Memory B cell (primary cell): ENCODE measurements around the gene PDE6C.

Source experiments
- ATAC-seq: fragments of 150-1000 bp; cut with Tn5 transposase; 2 replicates; pipeline ENCODE4 v1.10.0; 2021; ENCODE audit warnings: low read depth, mild to moderate bottlenecking, moderate library complexity
- DNase-seq, 2 donors: peaks; one replicate each; pipeline ENCODE4 v3.0.0; 2022; ENCODE audit warnings: low spot score in 2 of 2
- H3K27ac Mint-ChIP-seq: one replicate; pipeline ENCODE4 v1.8.0; 2022; ENCODE audit warnings: mild to moderate bottlenecking, moderate library complexity, mixed read lengths
- H3K27me3 Mint-ChIP-seq: one replicate; pipeline ENCODE4 v1.8.0; 2022; ENCODE audit warnings: mixed read lengths
- H3K36me3 Mint-ChIP-seq: one replicate; pipeline ENCODE4 v1.8.0; 2022; ENCODE audit warnings: mild to moderate bottlenecking, mixed read lengths
- H3K4me1 Mint-ChIP-seq: one replicate; pipeline ENCODE4 v1.8.0; 2022; ENCODE audit warnings: mixed read lengths
- H3K4me3 Mint-ChIP-seq: one replicate; pipeline ENCODE4 v1.8.0; 2022; ENCODE audit warnings: mild to moderate bottlenecking, moderate library complexity, mixed read lengths
- H3K9me3 Mint-ChIP-seq: one replicate; pipeline ENCODE4 v1.8.0; 2022; ENCODE audit warnings: mixed read lengths

PDE6C gene

GRCh38 chr10:93580828-93581227, 31.5 kb upstream of the PDE6C start:
- Mint-ChIP-seq H3K36me3 (no peaks in the 10 kb centered on the region), H3K4me3 (no peak overlapping the region), H3K27ac (no peak overlapping the region), H3K9me3 (peaks cover 10% of the 10 kb centered on the region), H3K4me1 (no peaks in the 10 kb centered on the region), H3K27me3 (peaks cover 14% of the 10 kb centered on the region)
- DNase-seq: no peak
- ATAC-seq: no peak

- Mint-ChIP-seq H3K4me3 (no peak overlapping the region), H3K9me3 (peaks cover 7% of the 10 kb centered on the region), H3K4me1 (no peaks in the 10 kb centered on the region), H3K27ac (no peak overlapping the region), H3K27me3 (peaks cover 15% of the 10 kb centered on the region), H3K36me3 (no peaks in the 10 kb centered on the region)
- DNase-seq (no peak), ATAC-seq (no peak)
Measured at GRCh38 chr10:93584445-93584844, 27.9 kb upstream of the PDE6C start.

GRCh38 chr10:93589648-93590562, 22.4 kb upstream of the PDE6C start:
- Mint-ChIP-seq H3K27ac (no peak overlapping the region), H3K9me3 (no peaks in the 10 kb centered on the region)

GRCh38 chr10:93590638-93591037, 21.7 kb upstream of the PDE6C start:
- no peak overlapping the region for H3K27ac Mint-ChIP-seq
- H3K4me1 Mint-ChIP-seq: no peaks in the 10 kb centered on the region
- no peak for DNase-seq

More at GRCh38 chr10:93589648-93590562, 22.4 kb upstream of the PDE6C start:
- H3K36me3 Mint-ChIP-seq: no peaks in the 10 kb centered on the region
- peaks cover 8% of the 10 kb centered on the region for H3K27me3 Mint-ChIP-seq
- DNase-seq (no peak), ATAC-seq (no peak)
- no peak overlapping the region for H3K4me3 Mint-ChIP-seq
- no peaks in the 10 kb centered on the region for H3K4me1 Mint-ChIP-seq

GRCh38 chr10:93591065-93591808, 21.1 kb upstream of the PDE6C start:
- no peaks in the 10 kb centered on the region for H3K36me3 Mint-ChIP-seq
- no peak overlapping the region for H3K27ac Mint-ChIP-seq
- no peak overlapping the region for H3K4me3 Mint-ChIP-seq
- H3K4me1 Mint-ChIP-seq: no peaks in the 10 kb centered on the region
- peaks cover 8% of the 10 kb centered on the region for H3K27me3 Mint-ChIP-seq
- ATAC-seq (no peak), DNase-seq (no peak)
- no peaks in the 10 kb centered on the region for H3K9me3 Mint-ChIP-seq

More at GRCh38 chr10:93590638-93591037, 21.7 kb upstream of the PDE6C start:
- Mint-ChIP-seq H3K27me3 (peaks cover 8% of the 10 kb centered on the region), H3K9me3 (no peaks in the 10 kb centered on the region), H3K36me3 (no peaks in the 10 kb centered on the region), H3K4me3 (no peak overlapping the region)
- no peak for ATAC-seq

GRCh38 chr10:93593254-93593653, 19.1 kb upstream of the PDE6C start:
- H3K27ac Mint-ChIP-seq: no peak overlapping the region
- no peak for ATAC-seq
- H3K27me3 Mint-ChIP-seq: peaks cover 7% of the 10 kb centered on the region
- no peaks in the 10 kb centered on the region for H3K36me3 Mint-ChIP-seq
- H3K4me1 Mint-ChIP-seq: no peaks in the 10 kb centered on the region
- no peak for DNase-seq
- no peak overlapping the region for H3K4me3 Mint-ChIP-seq
- no peaks in the 10 kb centered on the region for H3K9me3 Mint-ChIP-seq

- no peaks in the 10 kb centered on the region for H3K9me3 Mint-ChIP-seq
- no peak overlapping the region for H3K27ac Mint-ChIP-seq
- H3K27me3 Mint-ChIP-seq: peaks cover 6% of the 10 kb centered on the region
- DNase-seq (no peak), ATAC-seq (no peak)
- H3K4me1 Mint-ChIP-seq: no peaks in the 10 kb centered on the region
- H3K4me3 Mint-ChIP-seq: no peak overlapping the region
- H3K36me3 Mint-ChIP-seq: no peaks in the 10 kb centered on the region
Measured at GRCh38 chr10:93593749-93594148, 18.6 kb upstream of the PDE6C start.

GRCh38 chr10:93594518-93594917, 17.8 kb upstream of the PDE6C start:
- Mint-ChIP-seq H3K4me1 (no peaks in the 10 kb centered on the region), H3K4me3 (no peak overlapping the region), H3K27ac (no peak overlapping the region), H3K27me3 (peaks cover 2% of the 10 kb centered on the region), H3K9me3 (no peaks in the 10 kb centered on the region), H3K36me3 (no peaks in the 10 kb centered on the region)
- DNase-seq (no peak), ATAC-seq (no peak)

GRCh38 chr10:93595378-93596161, 16.8 kb upstream of the PDE6C start:
- ATAC-seq: no peak
- Mint-ChIP-seq H3K27me3 (peaks cover 1% of the 10 kb centered on the region), H3K36me3 (no peaks in the 10 kb centered on the region), H3K27ac (no peak overlapping the region), H3K4me3 (no peak overlapping the region), H3K4me1 (no peaks in the 10 kb centered on the region), H3K9me3 (no peaks in the 10 kb centered on the region)
- no peak for DNase-seq

GRCh38 chr10:93596539-93596938, 15.8 kb upstream of the PDE6C start:
- no peak overlapping the region for H3K4me3 Mint-ChIP-seq
- H3K36me3 Mint-ChIP-seq: no peaks in the 10 kb centered on the region
- ATAC-seq (no peak), DNase-seq (no peak)
- H3K27ac Mint-ChIP-seq: no peak overlapping the region
- H3K4me1 Mint-ChIP-seq: no peaks in the 10 kb centered on the region
- peaks cover 1% of the 10 kb centered on the region for H3K27me3 Mint-ChIP-seq
- H3K9me3 Mint-ChIP-seq: no peaks in the 10 kb centered on the region

GRCh38 chr10:93597075-93597599, 15.2 kb upstream of the PDE6C start:
- Mint-ChIP-seq H3K27ac (no peak overlapping the region), H3K4me1 (no peaks in the 10 kb centered on the region), H3K27me3 (peaks cover 3% of the 10 kb centered on the region), H3K9me3 (no peaks in the 10 kb centered on the region), H3K4me3 (no peak overlapping the region), H3K36me3 (no peaks in the 10 kb centered on the region)
- ATAC-seq (no peak), DNase-seq (no peak)

GRCh38 chr10:93598157-93598556, 14.2 kb upstream of the PDE6C start:
- Mint-ChIP-seq H3K27me3 (peaks cover 4% of the 10 kb centered on the region), H3K27ac (no peak overlapping the region), H3K4me1 (no peaks in the 10 kb centered on the region), H3K36me3 (no peaks in the 10 kb centered on the region), H3K9me3 (no peaks in the 10 kb centered on the region), H3K4me3 (no peak overlapping the region)
- no peak for ATAC-seq
- no peak for DNase-seq

- DNase-seq (no peak), ATAC-seq (no peak)
- no peaks in the 10 kb centered on the region for H3K36me3 Mint-ChIP-seq
- H3K27ac Mint-ChIP-seq: no peak overlapping the region
- no peak overlapping the region for H3K4me3 Mint-ChIP-seq
- no peaks in the 10 kb centered on the region for H3K4me1 Mint-ChIP-seq
- no peaks in the 10 kb centered on the region for H3K9me3 Mint-ChIP-seq
- peaks cover 8% of the 10 kb centered on the region for H3K27me3 Mint-ChIP-seq
Measured at GRCh38 chr10:93599335-93599734, 13.0 kb upstream of the PDE6C start.

- Mint-ChIP-seq H3K4me3 (no peak overlapping the region), H3K27ac (no peak overlapping the region), H3K27me3 (peaks cover 8% of the 10 kb centered on the region), H3K36me3 (no peaks in the 10 kb centered on the region), H3K4me1 (no peaks in the 10 kb centered on the region), H3K9me3 (no peaks in the 10 kb centered on the region)
- DNase-seq (no peak), ATAC-seq (no peak)
Measured at GRCh38 chr10:93599778-93600177, 12.6 kb upstream of the PDE6C start.
